ENCODE measurements around the gene PGD.

DNA sequence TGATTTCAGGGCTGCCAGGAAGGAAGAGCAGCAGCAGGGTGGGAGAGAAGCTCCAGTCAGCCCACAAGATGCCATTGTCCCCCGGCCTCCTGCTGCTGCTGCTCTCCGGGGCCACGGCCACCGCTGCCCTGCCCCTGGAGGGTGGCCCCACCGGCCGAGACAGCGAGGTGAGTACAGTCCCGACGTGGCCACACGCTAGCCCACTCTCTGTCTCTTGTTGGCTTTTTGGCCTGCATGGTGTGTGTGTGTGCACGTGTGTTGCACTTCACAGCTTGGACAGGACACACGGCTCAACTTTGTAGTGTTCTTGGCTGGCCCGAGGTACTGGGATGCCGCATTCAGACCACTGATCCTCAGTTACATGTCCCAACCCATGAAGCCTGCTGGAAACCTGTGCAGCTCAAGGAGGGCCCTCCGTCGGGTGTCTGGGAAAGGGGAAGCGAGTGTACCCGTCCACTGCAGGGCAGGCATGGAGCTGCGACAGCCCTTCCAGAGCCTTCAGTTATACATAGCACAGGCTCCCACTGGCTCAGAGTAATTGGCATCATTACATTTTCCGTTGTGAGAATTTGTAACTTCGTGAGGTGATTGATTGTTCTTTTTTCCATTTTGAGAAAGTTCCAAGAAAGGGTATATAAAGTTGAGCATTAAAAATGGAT lies 51.4 kb downstream of the PGD start:
- no peak for TF ChIP-seq CTCF (conservative IDR thresholded peaks at IDR 0.05 in 1 of 2, IDR thresholded peaks at IDR 0.05 in 1 of 2; ENCODE audit: extremely low read depth in 1 of 2, insufficient read depth in 1 of 2, low read depth in 1 of 2, low read length in 2 of 2)
- no peak for TF ChIP-seq EZH2 (IDR thresholded peaks at IDR 0.05; ENCODE audit: borderline replicate concordance, low read length)

Measured in mammary epithelial cell (primary cell).